ENCODE measurements around the gene SLAMF7.

SLAMF7 gene

DNA sequence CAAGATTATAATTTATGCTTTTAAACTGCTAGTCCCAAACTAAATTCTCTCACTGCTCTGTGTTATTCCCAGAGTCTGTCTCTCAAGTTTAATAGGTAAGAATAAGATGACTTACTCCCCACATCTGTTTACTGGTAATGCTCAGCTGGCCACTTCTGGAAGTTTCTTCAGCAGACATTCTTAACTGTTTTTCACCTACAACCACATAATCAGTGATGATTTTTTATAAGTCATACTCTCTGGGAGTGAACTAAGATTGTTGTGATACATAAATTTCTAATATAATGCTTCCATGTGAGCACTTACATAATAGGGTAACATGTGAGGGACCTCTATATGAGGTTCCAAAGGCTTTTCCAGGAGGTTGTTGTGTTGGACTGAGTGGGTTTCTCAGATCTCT is 8.7 kb downstream of the SLAMF7 start:
- DNase-seq = no peak

GRCh38 chr1:160748181-160748877 is 9.3 kb downstream of the SLAMF7 start:
- no peak for DNase-seq

- no peak for DNase-seq
Observed at GRCh38 chr1:160748878-160749269, 9.8 kb downstream of the SLAMF7 start.

DNA sequence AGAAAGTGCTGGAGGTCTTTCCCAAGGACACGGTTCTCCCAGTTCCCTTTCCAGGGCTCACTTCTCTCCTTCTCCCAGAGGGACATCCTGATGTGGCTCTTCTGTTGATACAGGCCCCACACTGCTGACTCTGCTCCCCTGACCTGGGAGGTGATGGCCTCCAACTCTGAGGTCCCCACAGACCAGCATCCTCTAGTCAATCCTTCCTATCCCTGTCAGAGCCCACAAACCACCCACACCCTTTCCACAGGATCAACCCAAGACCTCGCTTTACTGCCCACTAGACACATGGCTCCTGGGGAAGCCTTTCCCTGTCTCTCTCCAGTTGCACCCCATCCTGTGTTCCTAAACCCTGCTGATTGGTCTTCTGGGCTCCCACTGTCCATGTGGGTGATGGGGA is 11.6 kb downstream of the SLAMF7 start:
- DNase-seq = no peak

GRCh38 chr1:160752406-160752805 is 13.4 kb downstream of the SLAMF7 start:
- DNase-seq = no peak

DNA sequence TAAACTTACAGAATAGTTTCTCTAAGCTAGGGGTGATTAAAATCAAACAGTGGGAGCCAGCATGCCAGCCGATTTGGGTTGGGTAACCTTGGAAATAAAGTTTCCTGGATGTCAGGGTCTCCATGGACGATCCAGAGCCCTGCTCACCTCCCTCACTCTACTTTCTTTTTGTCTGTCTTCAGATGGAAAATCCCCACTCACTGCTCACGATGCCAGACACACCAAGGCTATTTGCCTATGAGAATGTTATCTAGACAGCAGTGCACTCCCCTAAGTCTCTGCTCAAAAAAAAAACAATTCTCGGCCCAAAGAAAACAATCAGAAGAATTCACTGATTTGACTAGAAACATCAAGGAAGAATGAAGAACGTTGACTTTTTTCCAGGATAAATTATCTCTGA is 13.9 kb downstream of the SLAMF7 start:
- no peak for DNase-seq

- DNase-seq = no peak
Observed at GRCh38 chr1:160753594-160753993, 14.5 kb downstream of the SLAMF7 start.

- no peak for DNase-seq
Observed at GRCh38 chr1:160755461-160755860, 16.4 kb downstream of the SLAMF7 start.

GRCh38 chr1:160755911-160756848 is 17.1 kb downstream of the SLAMF7 start:
- no peak for DNase-seq

DNA sequence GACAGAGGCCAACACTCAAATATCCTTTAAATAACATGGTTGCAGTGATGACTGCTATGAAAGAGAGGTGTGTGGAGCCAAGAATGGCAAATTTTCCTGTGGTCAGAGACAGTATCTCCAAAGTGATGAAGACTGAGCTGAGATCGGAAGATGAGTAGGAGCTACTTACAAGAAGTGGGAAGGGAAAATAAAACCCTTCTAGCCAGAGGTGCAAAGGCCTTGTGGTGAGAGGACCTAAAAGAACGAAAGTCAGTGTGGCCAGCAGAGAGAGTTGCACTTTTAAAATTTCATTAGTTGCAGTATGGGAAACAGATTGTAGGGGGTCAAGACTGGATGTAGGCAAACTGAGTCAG is 17.8 kb downstream of the SLAMF7 start:
- DNase-seq = no peak

DNA sequence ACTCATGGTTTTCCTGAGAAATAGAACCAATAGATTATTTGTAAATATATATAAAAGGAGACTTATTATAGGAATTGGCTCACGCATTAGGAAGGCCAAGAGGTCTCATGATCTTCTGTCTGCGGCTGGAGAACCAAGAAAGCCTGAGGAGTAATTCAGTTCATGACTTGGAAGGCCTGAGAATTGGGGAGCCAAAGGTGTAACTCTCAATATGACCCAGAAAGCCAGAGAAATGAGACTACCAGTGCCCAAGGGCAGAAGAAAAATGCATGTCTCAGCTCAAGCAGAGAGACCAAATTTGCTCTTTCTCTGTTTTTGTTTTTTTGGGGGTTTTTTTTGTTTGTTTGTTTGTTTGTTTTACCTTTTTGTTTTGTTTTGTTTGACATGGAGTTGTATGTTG is 19.5 kb downstream of the SLAMF7 start:
- DNase-seq = no peak

- DNase-seq = no peak
Observed at GRCh38 chr1:160759740-160760139, 20.7 kb downstream of the SLAMF7 start.

DNA sequence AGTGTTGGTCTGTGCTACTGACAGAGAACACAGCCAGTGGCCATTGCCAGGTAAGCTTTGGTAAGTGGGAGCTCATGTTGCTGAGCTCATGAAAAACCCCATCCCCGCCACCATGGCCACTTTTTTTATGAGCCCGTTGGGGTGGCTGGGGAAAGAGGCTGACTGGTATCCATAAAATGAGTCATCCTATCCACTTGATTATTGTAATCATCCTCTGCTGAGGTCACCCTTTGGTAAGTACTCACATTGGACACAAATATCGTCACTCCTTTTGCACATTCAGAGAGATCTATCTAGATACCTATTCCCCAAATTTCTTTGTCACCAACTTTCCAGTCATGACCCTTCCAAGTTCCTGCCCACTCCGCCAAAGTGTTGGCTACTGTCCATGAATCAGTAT is 22.0 kb downstream of the SLAMF7 start:
- no peak for DNase-seq

- no peak for DNase-seq
Observed at GRCh38 chr1:160761886-160762285, 22.8 kb downstream of the SLAMF7 start.

- no peak for DNase-seq
Observed at GRCh38 chr1:160763993-160764392, 24.9 kb downstream of the SLAMF7 start.

- DNase-seq = no peak
Observed at GRCh38 chr1:160767395-160768294, 28.6 kb downstream of the SLAMF7 start.

DNA sequence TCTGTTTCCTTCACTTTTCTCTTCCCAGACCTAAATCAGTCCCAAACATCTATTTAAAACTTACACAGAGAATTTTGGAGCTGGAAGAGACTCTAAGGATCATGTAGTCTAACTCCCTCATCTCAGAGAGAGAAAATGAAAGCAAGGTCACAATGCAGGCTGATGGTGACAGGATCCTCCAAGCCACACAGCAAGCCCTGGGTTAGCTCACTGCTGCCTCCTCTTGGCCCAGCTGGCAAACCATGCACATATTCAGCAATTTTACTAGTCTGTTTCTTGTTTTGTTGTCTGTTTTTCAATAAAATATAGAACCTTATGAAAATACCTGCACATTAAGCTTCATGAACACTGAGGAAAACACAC is 29.2 kb downstream of the SLAMF7 start:
- DNase-seq = no peak

GRCh38 chr1:160772331-160772730 is 33.3 kb downstream of the SLAMF7 start:
- no peak for DNase-seq

DNA sequence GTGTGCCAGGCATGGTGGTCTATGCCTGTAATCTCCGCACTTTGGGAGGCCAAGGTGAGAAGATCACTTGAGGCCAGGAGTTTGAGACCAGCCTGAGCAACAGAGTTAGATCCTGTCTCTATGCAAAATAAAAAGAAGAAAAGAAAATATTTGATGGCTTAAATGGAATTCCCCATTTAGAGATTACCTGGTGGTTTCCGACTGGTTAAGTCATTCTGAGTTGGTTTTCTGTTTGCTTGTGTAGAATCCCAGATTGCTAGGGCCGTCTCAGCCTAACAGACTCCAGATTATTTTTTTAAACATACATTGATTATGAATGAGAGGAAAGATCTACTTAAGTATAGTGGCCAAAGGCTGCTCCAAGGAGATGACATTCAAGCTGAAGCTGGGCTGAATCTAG is 34.0 kb downstream of the SLAMF7 start:
- DNase-seq = no peak

- no peak for DNase-seq
Observed at GRCh38 chr1:160774886-160775719, 36.1 kb downstream of the SLAMF7 start.

- no peak for DNase-seq
Observed at GRCh38 chr1:160776178-160776577, 37.1 kb downstream of the SLAMF7 start.

DNA sequence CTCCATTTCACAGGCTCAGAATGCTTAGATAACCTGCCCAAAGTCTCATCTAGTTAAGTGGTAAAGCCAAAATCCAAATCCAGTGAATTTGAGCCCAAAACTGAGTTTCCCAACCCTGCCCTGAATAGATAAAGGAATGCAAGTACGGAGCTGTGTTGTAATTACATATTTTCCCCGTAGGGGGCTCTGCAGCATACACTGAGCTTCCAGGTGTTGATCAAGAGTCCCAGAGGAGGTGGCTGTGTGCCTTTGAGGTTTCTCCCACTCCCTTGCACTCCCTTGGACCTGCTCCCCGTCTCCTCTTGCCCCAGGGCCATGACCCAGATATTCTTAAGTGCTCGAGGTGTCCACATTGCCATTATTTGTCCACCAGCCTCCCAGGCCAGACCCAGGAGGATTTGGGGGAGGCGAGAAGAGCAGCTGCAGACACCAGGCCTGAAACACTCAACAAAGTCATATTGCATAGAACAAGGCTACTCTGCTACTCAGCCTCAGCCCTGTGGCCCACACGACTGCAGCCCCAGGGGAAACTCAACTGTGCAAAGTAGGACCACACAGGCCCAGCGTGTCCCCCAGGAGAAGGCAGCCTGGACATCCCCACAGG is 38.5 kb downstream of the SLAMF7 start:
- no peak for DNase-seq
